MM.1S (cell line): ENCODE results near the gene LRG1.

Source experiments
- EZH2 ChIP-seq: fragments of 300-600 bp; sonication (generic); optimal IDR thresholded peaks from 2 replicates; pipeline ENCODE3; 2017; ENCODE audit warnings: low read depth, mild to moderate bottlenecking, antibody characterized with exemption, low read length, mixed read lengths
- TF ChIP-seq, protein P1 (sequence below): fragments of 300-600 bp; sonication (generic); IDR thresholded peaks from 2 replicates; pipeline ENCODE4 v1.5.1; 2016; ENCODE audit warnings: antibody characterized with exemption, low read length, mixed read lengths

DNA sequence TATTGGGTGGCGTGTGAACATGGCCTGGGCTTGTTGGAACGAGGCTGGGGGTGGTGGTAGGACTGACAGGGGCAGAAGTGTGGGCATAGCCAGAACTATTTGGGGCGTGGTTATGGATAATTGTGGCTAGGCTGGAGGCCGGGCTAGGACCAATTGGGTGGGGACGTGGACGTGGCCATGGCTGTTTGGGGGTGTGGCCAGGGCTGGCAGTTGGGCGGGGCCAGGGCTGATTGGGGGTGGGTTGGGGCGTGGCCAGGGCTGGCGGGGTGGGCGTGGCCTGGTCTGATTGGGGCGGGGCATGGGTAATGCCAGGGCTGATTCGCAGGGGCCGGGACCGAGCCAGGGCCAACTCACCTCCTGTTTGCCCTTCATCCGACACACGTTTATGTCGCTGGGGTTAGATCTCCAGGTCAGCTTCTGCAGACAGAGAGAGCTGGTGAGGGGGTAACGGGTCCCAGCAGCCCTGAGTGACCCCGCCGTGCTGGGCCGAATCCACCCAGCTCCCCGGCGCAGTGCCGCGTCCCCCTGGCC is 16.8 kb upstream of the LRG1 start:
- TF ChIP-seq, protein P1, sequence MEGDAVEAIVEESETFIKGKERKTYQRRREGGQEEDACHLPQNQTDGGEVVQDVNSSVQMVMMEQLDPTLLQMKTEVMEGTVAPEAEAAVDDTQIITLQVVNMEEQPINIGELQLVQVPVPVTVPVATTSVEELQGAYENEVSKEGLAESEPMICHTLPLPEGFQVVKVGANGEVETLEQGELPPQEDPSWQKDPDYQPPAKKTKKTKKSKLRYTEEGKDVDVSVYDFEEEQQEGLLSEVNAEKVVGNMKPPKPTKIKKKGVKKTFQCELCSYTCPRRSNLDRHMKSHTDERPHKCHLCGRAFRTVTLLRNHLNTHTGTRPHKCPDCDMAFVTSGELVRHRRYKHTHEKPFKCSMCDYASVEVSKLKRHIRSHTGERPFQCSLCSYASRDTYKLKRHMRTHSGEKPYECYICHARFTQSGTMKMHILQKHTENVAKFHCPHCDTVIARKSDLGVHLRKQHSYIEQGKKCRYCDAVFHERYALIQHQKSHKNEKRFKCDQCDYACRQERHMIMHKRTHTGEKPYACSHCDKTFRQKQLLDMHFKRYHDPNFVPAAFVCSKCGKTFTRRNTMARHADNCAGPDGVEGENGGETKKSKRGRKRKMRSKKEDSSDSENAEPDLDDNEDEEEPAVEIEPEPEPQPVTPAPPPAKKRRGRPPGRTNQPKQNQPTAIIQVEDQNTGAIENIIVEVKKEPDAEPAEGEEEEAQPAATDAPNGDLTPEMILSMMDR: no peak
- TF ChIP-seq EZH2: no peak
